ENCODE data around the gene GLCCI1.

The GLCCI1 gene

GRCh38 chr7:8109196-8110022, 140.8 kb downstream of the GLCCI1 start:
- DNase-seq = no peak

- DNase-seq = no peak
Measured at GRCh38 chr7:8111282-8111960, 142.8 kb downstream of the GLCCI1 start.

- no peak for DNase-seq
Measured at GRCh38 chr7:8112685-8113084, 144.1 kb downstream of the GLCCI1 start.

- DNase-seq = no peak
Measured at GRCh38 chr7:8113184-8113583, 144.6 kb downstream of the GLCCI1 start.

GRCh38 chr7:8114175-8114574, 145.6 kb downstream of the GLCCI1 start:
- no peak for DNase-seq

- no peak for DNase-seq
Measured at GRCh38 chr7:8115547-8116402, 147.2 kb downstream of the GLCCI1 start.

- no peak for DNase-seq
Measured at GRCh38 chr7:8117195-8117594, 148.6 kb downstream of the GLCCI1 start.

- DNase-seq = no peak
Measured at GRCh38 chr7:8119262-8119661, 150.7 kb downstream of the GLCCI1 start.

GRCh38 chr7:8120390-8121058, 151.9 kb downstream of the GLCCI1 start:
- DNase-seq = no peak

- no peak for DNase-seq
Measured at GRCh38 chr7:8121243-8121642, 152.6 kb downstream of the GLCCI1 start.

GRCh38 chr7:8125680-8126444, 157.3 kb downstream of the GLCCI1 start:
- no peak for DNase-seq

GRCh38 chr7:8126601-8127167, 158.1 kb downstream of the GLCCI1 start:
- DNase-seq = no peak

GRCh38 chr7:8128449-8129317, 160.1 kb downstream of the GLCCI1 start:
- DNase-seq = no peak

- no peak for DNase-seq
Measured at GRCh38 chr7:8129318-8129659, 160.7 kb downstream of the GLCCI1 start.

GRCh38 chr7:8130663-8131062, 162.1 kb downstream of the GLCCI1 start:
- no peak for DNase-seq

GRCh38 chr7:8131694-8132605, 163.4 kb downstream of the GLCCI1 start:
- DNase-seq = no peak

GRCh38 chr7:8133188-8133848, 164.7 kb downstream of the GLCCI1 start:
- DNase-seq = no peak

GRCh38 chr7:8134089-8134733, 165.6 kb downstream of the GLCCI1 start:
- DNase-seq = no peak

- DNase-seq = no peak
Measured at GRCh38 chr7:8135417-8135816, 166.8 kb downstream of the GLCCI1 start.
